ENCODE data around the gene MLLT1.
A peak's percentile ranks its signal among the peaks of the same experiment; 100 is the strongest.

DNA sequence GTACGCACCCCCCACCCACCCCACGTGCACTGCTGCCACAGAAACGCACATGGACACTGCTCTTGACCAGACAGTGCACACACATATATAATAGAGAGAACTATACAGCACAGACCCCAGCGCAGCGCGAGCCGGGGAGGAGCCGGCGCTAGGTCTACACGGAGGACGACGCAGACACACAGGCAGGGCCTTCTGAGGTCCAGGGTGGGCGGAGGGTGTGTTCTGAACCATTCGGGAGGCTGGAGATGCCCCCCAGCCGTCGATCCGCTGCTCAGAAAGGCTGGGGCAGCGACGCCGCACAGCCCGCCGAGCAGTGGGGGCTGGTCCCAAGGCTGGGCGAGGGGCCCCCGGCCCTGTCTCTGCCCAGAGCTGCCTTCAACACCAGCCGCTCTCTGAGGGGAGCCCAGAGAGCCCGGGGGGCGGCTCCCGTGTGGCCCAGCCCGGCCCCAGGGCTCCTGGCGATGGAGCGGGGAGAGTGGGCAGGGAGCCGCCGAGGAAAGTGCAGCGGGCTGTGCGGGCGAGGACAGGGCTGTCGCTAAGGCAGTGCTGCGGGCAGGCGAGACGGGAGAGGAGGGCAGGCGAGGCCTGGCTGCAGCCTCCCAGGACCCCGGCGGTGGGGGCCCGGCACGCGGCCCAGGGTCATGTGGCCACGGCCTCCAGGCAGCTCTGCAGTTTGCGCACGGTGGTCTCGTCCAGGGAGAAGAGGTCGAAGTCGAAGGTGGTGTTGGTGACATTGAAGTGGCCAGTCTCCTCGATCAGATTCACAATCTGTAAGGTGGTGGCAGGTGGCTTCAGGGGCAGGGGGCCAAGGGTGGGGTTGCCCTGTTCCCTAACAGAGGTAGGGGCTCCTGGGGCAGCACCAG is 67.1 kb downstream of the MLLT1 start:
- TF ChIP-seq POLR2AphosphoS2 (IDR thresholded peaks at IDR 0.05; ENCODE audit: low read depth, low read length), result no peak
- TF ChIP-seq YY1 (IDR thresholded peaks at IDR 0.05; ENCODE audit: low read depth, low read length), result no peak
- no peak for TF ChIP-seq CBX5 (IDR thresholded peaks at IDR 0.05; ENCODE audit: low read depth)
- TF ChIP-seq, protein P1, sequence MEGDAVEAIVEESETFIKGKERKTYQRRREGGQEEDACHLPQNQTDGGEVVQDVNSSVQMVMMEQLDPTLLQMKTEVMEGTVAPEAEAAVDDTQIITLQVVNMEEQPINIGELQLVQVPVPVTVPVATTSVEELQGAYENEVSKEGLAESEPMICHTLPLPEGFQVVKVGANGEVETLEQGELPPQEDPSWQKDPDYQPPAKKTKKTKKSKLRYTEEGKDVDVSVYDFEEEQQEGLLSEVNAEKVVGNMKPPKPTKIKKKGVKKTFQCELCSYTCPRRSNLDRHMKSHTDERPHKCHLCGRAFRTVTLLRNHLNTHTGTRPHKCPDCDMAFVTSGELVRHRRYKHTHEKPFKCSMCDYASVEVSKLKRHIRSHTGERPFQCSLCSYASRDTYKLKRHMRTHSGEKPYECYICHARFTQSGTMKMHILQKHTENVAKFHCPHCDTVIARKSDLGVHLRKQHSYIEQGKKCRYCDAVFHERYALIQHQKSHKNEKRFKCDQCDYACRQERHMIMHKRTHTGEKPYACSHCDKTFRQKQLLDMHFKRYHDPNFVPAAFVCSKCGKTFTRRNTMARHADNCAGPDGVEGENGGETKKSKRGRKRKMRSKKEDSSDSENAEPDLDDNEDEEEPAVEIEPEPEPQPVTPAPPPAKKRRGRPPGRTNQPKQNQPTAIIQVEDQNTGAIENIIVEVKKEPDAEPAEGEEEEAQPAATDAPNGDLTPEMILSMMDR (IDR thresholded peaks at IDR 0.05 in 2 of 3, conservative IDR thresholded peaks at IDR 0.05 in 1 of 3; ENCODE audit: control insufficient read depth in 2 of 3, extremely low read depth in 1 of 3, insufficient read depth in 1 of 3, low read depth in 3 of 3, low read length in 3 of 3), result no peak
- TF ChIP-seq CHD2 (IDR thresholded peaks at IDR 0.05; ENCODE audit: borderline replicate concordance, low read depth, low read length), result no peak
- TF ChIP-seq POLR2AphosphoS5 (IDR thresholded peaks at IDR 0.05; ENCODE audit: low read length), result no peak
- TF ChIP-seq CBFB (IDR thresholded peaks at IDR 0.05; ENCODE audit: low read depth), result no peak
- TF ChIP-seq POLR2A (IDR thresholded peaks at IDR 0.05; ENCODE audit: low read depth, low read length), result peak; percentile 32
- TF ChIP-seq IRF3 (IDR thresholded peaks at IDR 0.05), result no peak
- TF ChIP-seq, protein P2, sequence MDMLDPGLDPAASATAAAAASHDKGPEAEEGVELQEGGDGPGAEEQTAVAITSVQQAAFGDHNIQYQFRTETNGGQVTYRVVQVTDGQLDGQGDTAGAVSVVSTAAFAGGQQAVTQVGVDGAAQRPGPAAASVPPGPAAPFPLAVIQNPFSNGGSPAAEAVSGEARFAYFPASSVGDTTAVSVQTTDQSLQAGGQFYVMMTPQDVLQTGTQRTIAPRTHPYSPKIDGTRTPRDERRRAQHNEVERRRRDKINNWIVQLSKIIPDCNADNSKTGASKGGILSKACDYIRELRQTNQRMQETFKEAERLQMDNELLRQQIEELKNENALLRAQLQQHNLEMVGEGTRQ (IDR thresholded peaks at IDR 0.05; ENCODE audit: borderline replicate concordance, low read depth, low read length), result no peak
- TF ChIP-seq, protein P3, sequence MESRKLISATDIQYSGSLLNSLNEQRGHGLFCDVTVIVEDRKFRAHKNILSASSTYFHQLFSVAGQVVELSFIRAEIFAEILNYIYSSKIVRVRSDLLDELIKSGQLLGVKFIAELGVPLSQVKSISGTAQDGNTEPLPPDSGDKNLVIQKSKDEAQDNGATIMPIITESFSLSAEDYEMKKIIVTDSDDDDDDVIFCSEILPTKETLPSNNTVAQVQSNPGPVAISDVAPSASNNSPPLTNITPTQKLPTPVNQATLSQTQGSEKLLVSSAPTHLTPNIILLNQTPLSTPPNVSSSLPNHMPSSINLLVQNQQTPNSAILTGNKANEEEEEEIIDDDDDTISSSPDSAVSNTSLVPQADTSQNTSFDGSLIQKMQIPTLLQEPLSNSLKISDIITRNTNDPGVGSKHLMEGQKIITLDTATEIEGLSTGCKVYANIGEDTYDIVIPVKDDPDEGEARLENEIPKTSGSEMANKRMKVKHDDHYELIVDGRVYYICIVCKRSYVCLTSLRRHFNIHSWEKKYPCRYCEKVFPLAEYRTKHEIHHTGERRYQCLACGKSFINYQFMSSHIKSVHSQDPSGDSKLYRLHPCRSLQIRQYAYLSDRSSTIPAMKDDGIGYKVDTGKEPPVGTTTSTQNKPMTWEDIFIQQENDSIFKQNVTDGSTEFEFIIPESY (IDR thresholded peaks at IDR 0.05), result no peak
